Measurements from ENCODE around the gene PRKD3.

GRCh38 chr2:37324786-37325624, at the start of gene PRKD3:
- TF ChIP-seq CTCF (IDR thresholded peaks at IDR 0.05; ENCODE audit: borderline replicate concordance, extremely low read depth, low read length, poor library complexity, severe bottlenecking) (no peak), EZH2 (IDR thresholded peaks at IDR 0.05; ENCODE audit: borderline replicate concordance, low read depth, low read length, severe bottlenecking) (peak; percentile 86)

All from DND-41 (cell line).